Right cardiac atrium (tissue), 5 donors: ENCODE results near the gene OSM. TPM values are rescaled to one million over a fixed set of nuclear protein-coding genes. Genes with fewer than 3 reads are reported as not detected.

Source experiments
- ATAC-seq, 2 donors: fragments of 200-7000 bp; cut with Tn5 transposase; one replicate each; pipeline versions ENCODE4 v1.8.0 to v1.9.1; 2020; ENCODE audit warnings: moderate library complexity in 2 of 2, mild to moderate bottlenecking in 1 of 2
- DNase-seq, 3 donors: peaks; one replicate each; pipeline ENCODE4 v3.0.0-alpha.2; 2020
- H3K27ac ChIP-seq: one replicate; pipeline ENCODE4 v1.5.1; 2013; ENCODE audit warnings: mild to moderate bottlenecking, low read length, control low read depth, moderate library complexity
- H3K27me3 ChIP-seq: one replicate; pipeline ENCODE4 v1.6.1; 2013; ENCODE audit not compliant: control insufficient read depth, insufficient read depth
- H3K4me1 ChIP-seq: one replicate; pipeline ENCODE4 v1.6.1; 2013; ENCODE audit warnings: low read length; ENCODE audit not compliant: control insufficient read depth, insufficient read depth
- H3K4me3 ChIP-seq: one replicate; pipeline ENCODE4 v1.5.1; 2013; ENCODE audit warnings: low read length, control low read depth
- H3K9me3 ChIP-seq: one replicate; pipeline ENCODE4 v1.6.1; 2013; ENCODE audit warnings: low read length; ENCODE audit not compliant: control insufficient read depth
- WGBS: extraction: QIAGEN DNeasy Blood & Tissue Kit; methylation state at CpG from one replicate; pipeline ENCODE4 v1.1.7; 2013; 5-methylcytosine and 5-hydroxymethylcytosine counted together
- intact Hi-C, 4 donors: fragments of 100-400 bp; cut with DNase I; formaldehyde crosslinking; loops; one replicate each; pipeline versions ENCODE4 v1.11.0 to v1.14.0; 2022 to 2023
- polyA plus RNA-seq: library from polyadenylated mRNA; stranded (reverse); fragments of 200-250 nt; gene quantifications from one replicate; pipeline ENCODE4 v1.2.3, GENCODE V29; 2013
- total RNA-seq, 4 donors: library from RNA; stranded (reverse); fragmentation: NEBNext Ultra II Directional; extraction: Animal tissue kit (Norgen Biotek cat#: 25700); gene quantifications; one replicate each; pipeline ENCODE4 v1.2.1, GENCODE V29; 2021
- donor health status: healthy with polysubstance abuse.
- donor health status: DM: no; HTN: yes; CAD: no.
- donor health status: DM: no; HTN: no; CAD: no.
- donor health status: DM: no; HTN: yes; CAD: no; lungs with severe emphysema.
- donor health status: DM: yes; HTN: yes; CAD: no.

The OSM gene
- total and polyA plus RNA-seq, 5 donors: 0.17 to 1.5 (median 0.28) TPM

DNA sequence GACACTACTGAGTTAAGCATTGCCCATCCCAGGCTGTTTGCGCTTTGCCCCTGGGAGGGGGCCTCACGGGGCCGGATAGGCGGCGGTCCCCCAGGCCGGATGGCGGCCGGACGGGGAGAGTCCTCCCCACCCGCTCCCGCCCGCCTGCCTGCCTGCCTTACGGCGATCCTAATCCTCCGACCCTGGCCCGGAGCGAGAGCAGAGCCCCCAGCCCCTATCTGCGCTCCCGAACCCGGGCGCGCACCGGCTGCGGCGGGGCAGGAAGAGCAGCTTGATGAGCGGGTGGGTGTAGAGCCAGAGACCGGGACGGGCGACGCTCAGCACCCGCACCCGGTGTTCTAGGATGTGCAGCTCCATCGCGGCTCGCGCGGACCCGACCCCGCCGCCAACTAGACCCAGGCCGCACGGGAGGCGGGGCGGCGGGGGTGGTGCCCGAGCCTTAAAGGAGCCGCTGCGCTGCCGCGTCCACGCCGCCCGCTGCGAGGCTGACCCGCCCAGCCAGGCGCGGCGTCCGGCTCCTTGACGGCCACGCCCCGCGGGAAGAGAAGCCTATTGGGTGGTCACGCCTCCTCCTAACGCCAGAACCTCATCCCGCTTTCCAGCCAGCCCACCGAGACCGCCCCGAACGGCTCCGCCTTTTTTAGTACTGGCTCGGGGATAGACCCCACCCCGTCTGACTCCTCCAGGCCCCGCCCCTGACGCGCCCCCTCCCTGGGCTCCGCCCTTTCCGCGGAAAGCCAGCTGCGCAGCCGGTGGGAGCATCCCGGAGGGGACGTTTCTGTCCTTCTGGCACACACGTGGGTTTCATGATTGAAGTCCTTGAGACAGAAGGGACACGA, 22.7 kb upstream of the OSM start, which contains the start of gene CASTOR1:
CASTOR1 (minus strand) TSS at position 365 of the 839 bp plus-strand sequence; CDS start at position 357, 8 bp downstream.
- peak within 1 kb of the TSS; percentile 75 for H3K4me3 ChIP-seq
- under 1% methylated on average over 85 of the region's 85 CpGs for WGBS
- peak; percentile 99 to 100 (median 99) for DNase-seq
- intact Hi-C loops: loop anchor here (5.0 kb wide), 3 partner anchors 38 to 98 kb away; partner anchors contain the start of genes RNF215 (in 3 of the 4), CCDC157 (in 1 of the 4), SF3A1 (in 1 of the 4) and TBC1D10A (in 1 of the 4)
- ATAC-seq: peak; percentile 87 to 91
- H3K9me3 ChIP-seq: no peaks in the 10 kb centered on the region
- H3K27ac ChIP-seq: peak within 1 kb of the TSS; percentile 97
- peaks cover 14% of the 10 kb centered on the region for H3K4me1 ChIP-seq
- H3K27me3 ChIP-seq: no peaks in the 10 kb centered on the region

DNA sequence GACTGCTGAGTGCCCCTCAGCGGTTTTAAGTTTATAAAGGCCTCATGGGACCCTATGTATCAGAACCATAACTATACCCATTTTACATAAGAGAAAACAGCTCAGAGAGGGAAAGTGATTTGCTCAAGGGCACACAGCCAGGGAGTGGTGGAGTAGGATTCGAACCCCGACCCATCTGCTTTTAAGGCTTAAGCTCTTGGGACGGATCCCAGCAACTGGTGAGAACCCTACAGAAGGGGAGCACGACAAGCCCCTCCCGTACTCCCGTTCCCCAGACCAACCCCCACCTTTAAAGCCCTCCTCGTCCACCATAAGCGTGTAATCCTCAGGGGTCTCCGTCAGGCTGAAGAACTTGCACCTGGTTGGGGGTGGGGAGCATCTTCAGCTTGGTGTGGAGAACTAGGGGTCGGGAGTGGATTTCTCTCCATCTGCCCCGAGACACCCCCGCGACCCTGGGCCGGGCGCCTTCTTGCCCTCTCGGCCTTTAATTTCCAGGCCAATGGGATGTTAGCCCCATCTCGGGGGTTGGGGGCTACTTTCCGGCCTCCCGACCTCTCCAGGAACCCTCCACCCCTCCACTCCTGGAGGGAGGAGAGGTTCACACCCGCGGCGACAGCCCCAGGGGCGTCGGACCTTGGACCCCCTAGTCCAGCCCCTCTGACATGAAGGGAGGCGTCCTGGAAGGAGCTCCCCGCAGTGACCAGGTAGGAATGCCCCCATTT, 21.9 kb upstream of the OSM start:
- Histone ChIP-seq H3K27ac (peak overlapping the region; percentile 81), H3K4me3 (peak overlapping the region; percentile 75), H3K27me3 (no peaks in the 10 kb centered on the region), H3K4me1 (peaks cover 14% of the 10 kb centered on the region), H3K9me3 (no peaks in the 10 kb centered on the region)
- WGBS: 13% methylated on average over 27 of the region's 27 CpGs
- intact Hi-C loops: loop anchor here (5.0 kb wide), 3 partner anchors 39 to 99 kb away; partner anchors contain the start of genes RNF215 (in 3 of the 4), CCDC157 (in 1 of the 4), SF3A1 (in 1 of the 4) and TBC1D10A (in 1 of the 4)
- DNase-seq (no peak), ATAC-seq (no peak)

DNA sequence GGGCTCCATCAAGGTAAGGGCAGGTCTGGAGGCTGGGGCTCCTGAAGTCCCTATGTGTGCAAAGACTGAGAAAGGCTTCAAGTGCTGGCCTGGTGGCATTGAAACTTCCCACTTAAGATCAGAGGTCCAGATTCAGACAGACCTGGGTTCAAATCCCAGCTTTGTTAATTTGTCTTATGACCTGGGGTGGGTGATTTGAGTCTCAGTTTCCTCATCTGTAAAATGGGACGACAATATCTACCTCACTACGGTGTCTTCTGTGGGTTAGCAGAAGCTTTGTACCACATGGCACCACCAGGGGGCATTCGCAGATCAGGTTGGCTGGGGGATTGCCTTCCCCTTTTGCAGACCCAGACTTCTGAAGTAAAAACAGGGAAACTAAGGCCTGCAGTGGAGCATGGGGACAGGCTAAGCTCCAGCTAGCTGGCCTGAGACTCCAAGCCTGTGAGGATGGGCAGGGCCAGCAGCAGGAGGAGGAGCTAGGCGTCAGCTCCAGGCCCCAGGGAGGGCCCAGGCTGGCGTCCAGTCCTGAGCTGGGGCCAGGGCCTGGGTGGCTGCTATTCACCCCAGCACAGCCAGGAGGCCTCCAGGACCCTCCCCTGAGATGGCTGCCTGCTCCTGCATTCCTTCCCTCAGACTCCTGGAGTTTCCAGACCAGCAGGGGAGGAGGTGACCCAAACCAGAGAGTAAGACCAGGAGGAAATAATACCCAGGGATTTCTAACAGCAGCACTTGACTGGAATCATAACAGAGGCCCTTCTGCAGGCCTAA, 21.2 kb upstream of the OSM start:
- Histone ChIP-seq H3K27me3 (no peaks in the 10 kb centered on the region), H3K4me3 (peak overlapping the region; percentile 75), H3K27ac (peak overlapping the region; percentile 81), H3K9me3 (no peaks in the 10 kb centered on the region), H3K4me1 (peaks cover 14% of the 10 kb centered on the region)
- ATAC-seq (peak; percentile 72 to 77), DNase-seq (peak; percentile 90 to 96 (median 96))
- WGBS: 15% methylated on average over 5 of the region's 5 CpGs
- intact Hi-C loops: loop anchor here (5.0 kb wide), 3 partner anchors 39 to 99 kb away; partner anchors contain the start of genes RNF215 (in 3 of the 4), CCDC157 (in 1 of the 4), SF3A1 (in 1 of the 4) and TBC1D10A (in 1 of the 4)

DNA sequence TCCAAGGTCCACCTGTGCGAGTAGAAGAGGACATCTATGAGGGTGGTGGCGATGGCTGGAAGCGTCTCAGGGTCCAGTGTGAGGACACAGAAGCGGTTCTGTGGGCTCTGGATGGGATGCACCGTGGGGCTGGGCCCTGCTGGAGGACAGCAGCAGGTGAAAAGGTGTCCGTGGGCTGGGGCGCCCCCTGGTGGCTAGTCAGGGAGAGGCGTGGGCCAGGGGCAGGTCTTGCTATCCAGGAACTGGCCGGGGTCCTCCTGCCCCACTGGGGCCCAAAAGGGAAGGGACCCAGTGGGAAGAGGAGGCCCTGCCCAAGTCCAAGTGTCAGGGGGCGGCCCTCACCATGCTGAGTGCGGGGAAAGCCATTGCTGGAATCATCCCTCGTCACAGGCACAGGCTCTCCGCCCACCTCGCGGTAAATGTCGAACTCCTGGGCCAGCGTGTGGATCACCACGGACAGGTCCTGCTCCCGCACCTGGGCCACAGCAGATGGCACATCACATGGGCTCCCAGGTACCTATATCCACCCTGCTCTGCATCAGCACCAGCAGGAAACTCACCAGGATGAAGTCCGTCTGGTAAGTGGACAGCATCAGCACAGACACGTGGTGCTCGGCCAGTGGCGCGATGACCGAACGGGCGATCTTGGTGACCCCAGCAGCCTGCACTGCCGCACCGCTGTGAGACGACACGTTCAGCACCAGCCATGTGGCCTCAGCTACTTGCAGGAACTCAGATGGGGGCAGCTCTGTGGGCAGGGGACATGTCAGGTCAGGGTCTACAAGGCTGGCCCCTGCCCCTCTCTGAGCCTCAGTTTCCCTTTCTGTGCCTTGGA, 20.4 kb upstream of the OSM start:
- no peak for ATAC-seq
- H3K4me3 ChIP-seq: no peak overlapping the region
- peak; percentile 71 to 90 (median 89) for DNase-seq
- no peaks in the 10 kb centered on the region for H3K27me3 ChIP-seq
- no peak overlapping the region for H3K27ac ChIP-seq
- 65% methylated on average over 31 of the region's 31 CpGs for WGBS
- H3K4me1 ChIP-seq: peaks cover 14% of the 10 kb centered on the region
- H3K9me3 ChIP-seq: no peaks in the 10 kb centered on the region
- intact Hi-C loops: loop anchor here (5.0 kb wide), 3 partner anchors 40 to 100 kb away; partner anchors contain the start of genes RNF215 (in 3 of the 4), CCDC157 (in 1 of the 4), SF3A1 (in 1 of the 4) and TBC1D10A (in 1 of the 4)

DNA sequence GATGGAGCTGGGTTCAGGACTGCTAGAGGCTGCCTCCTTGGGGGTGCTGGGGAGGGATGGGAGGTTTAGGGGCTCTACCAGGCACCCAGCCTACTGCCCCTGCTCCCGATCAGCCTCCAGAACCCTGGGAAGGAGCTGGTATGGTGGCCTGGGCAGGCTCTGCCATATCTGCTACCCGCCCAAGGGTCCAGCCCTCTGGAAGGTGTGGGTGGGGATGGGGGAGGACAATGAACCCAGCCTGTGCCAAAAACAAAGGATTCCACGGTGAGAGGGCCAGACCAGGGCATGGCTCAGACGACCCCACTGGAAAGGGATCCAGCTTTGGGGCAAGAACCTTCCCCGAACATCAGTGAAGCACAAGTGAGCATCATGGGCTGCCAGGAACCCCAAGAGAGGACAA, 19.7 kb upstream of the OSM start:
- ATAC-seq (no peak), DNase-seq (peak in 1 of 3 donors; percentile 56)
- WGBS: 77% methylated on average over 5 of the region's 5 CpGs
- intact Hi-C loops: loop anchor here (5.0 kb wide), 3 partner anchors 41 to 101 kb away; partner anchors contain the start of genes RNF215 (in 3 of the 4), CCDC157 (in 1 of the 4), SF3A1 (in 1 of the 4) and TBC1D10A (in 1 of the 4)
- no peak overlapping the region for H3K4me3 ChIP-seq
- H3K27ac ChIP-seq: no peak overlapping the region
- peaks cover 13% of the 10 kb centered on the region for H3K4me1 ChIP-seq
- H3K9me3 ChIP-seq: no peaks in the 10 kb centered on the region
- H3K27me3 ChIP-seq: no peaks in the 10 kb centered on the region

DNA sequence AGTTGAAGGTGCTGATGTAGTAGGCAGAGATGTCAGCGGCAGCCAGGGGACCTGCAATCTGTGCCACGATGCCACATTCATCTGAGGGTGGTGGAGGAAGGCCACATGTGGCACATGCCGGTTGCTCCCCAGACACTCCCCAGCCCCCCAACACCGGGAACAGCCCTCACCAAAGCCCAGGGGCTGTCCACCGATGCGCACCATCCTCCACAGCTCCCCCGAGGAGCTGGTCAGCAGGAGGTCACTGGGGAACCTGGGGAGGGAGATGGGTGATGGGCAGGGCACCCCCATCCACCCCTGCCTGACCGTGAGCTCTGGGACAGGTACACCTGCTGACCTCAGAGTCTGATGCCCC, 19.2 kb upstream of the OSM start:
- DNase-seq: no peak
- intact Hi-C loops: loop anchor here (5.0 kb wide), 3 partner anchors 41 to 101 kb away; partner anchors contain the start of genes RNF215 (in 3 of the 4), CCDC157 (in 1 of the 4), SF3A1 (in 1 of the 4) and TBC1D10A (in 1 of the 4)
- H3K27ac ChIP-seq: no peak overlapping the region
- no peaks in the 10 kb centered on the region for H3K27me3 ChIP-seq
- no peaks in the 10 kb centered on the region for H3K9me3 ChIP-seq
- WGBS: 93% methylated on average over 8 of the region's 8 CpGs
- H3K4me3 ChIP-seq: no peak overlapping the region
- no peak for ATAC-seq
- peaks cover 8% of the 10 kb centered on the region for H3K4me1 ChIP-seq

DNA sequence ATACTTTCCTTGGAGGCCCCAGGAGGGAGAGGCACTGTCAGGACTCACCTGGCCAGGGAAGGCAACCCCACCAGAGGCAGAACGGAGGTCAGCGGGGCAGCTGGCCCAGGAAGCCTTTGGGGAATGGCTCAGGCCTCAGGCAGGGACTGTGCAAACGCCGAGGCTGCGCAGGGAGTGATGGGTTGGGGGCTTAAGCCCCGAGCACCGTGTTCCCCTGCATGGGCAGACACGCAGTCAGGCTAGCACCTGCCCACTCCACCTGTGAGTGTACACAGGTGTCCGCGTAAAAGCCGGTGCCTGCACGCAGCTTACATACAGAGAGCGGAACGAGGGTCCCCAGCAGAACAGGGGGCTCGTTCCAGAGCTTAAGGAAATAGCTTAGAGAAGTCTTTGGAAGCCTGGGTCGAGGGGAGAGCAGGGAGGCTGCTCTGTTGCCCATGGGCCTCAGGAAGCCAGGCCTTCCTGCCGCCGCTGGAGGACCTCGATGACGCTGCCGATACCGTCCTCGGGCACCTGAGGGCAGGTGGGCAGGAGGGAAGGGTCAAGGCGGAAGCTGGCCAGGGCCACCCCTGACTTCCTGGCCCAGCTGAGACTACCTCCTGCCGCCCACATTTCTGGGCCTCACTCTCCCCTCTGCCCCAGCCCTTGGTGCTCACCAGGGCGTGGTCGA, 18.7 kb upstream of the OSM start:
- Histone ChIP-seq H3K27ac (no peak overlapping the region), H3K9me3 (no peaks in the 10 kb centered on the region), H3K4me1 (peaks cover 3% of the 10 kb centered on the region), H3K4me3 (no peak overlapping the region), H3K27me3 (no peaks in the 10 kb centered on the region)
- intact Hi-C loops: loop anchor here (5.0 kb wide), 3 partner anchors 42 to 102 kb away; partner anchors contain the start of genes RNF215 (in 3 of the 4), CCDC157 (in 1 of the 4), SF3A1 (in 1 of the 4) and TBC1D10A (in 1 of the 4)
- no peak for ATAC-seq
- WGBS: 90% methylated on average over 27 of the region's 27 CpGs
- peak in 1 of 3 donors; percentile 47 for DNase-seq

DNA sequence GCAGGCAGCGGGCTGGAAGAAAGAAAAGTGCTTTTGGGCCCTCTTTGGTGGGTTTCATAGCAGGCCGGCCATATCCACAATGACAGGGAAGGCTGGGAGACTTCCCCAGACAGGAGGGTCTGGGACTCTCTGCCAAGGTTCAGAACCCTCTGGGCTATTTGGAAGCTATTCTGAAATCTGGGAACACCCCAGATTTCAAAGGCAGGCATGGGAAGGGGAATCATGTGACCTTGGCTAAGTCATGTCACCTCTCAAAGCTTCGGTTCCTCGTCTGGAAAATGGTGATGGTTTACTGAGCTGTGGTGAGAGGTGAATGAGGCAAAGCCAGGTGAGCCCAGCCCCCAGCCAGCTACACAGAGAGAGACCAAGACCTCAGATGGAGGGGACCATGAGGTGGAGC, 18.0 kb upstream of the OSM start:
- no peak for ATAC-seq
- no peaks in the 10 kb centered on the region for H3K9me3 ChIP-seq
- 90% methylated on average over 4 of the region's 4 CpGs for WGBS
- no peak overlapping the region for H3K4me3 ChIP-seq
- intact Hi-C loops: loop anchor here (5.0 kb wide), 3 partner anchors 43 to 103 kb away; partner anchors contain the start of genes RNF215 (in 3 of the 4), CCDC157 (in 1 of the 4), SF3A1 (in 1 of the 4) and TBC1D10A (in 1 of the 4)
- no peaks in the 10 kb centered on the region for H3K27me3 ChIP-seq
- no peaks in the 10 kb centered on the region for H3K4me1 ChIP-seq
- no peak overlapping the region for H3K27ac ChIP-seq
- peak in 2 of 3 donors; percentile 3 to 16 for DNase-seq

DNA sequence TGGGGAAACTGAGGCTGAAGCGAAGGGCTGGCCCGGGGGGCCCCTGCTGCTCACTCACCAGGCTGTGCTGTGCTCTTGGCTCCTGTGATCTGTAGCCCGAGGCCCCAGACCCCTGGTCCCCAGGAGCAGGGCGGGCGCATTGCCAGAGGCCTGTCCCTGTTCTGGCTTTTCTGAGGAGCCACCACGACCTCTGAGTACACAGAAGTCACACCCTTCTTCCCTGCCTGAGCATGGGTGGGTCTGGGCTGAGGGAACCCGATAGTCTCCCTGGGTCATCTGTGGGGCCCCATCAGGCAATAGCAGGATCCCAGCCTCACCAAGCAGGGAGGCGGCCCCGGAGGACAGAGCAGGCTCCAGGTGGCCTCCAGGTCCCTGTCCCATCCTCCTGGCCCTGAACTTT, 17.5 kb upstream of the OSM start:
- ATAC-seq (no peak), DNase-seq (peak in 1 of 3 donors; percentile 64)
- 85% methylated on average over 9 of the region's 9 CpGs for WGBS
- H3K4me1 ChIP-seq: no peaks in the 10 kb centered on the region
- no peaks in the 10 kb centered on the region for H3K27me3 ChIP-seq
- no peak overlapping the region for H3K4me3 ChIP-seq
- H3K9me3 ChIP-seq: no peaks in the 10 kb centered on the region
- no peak overlapping the region for H3K27ac ChIP-seq
- intact Hi-C loops: no loop called here
